Measurements from ENCODE around the gene ARID1B.

The ARID1B gene

DNA sequence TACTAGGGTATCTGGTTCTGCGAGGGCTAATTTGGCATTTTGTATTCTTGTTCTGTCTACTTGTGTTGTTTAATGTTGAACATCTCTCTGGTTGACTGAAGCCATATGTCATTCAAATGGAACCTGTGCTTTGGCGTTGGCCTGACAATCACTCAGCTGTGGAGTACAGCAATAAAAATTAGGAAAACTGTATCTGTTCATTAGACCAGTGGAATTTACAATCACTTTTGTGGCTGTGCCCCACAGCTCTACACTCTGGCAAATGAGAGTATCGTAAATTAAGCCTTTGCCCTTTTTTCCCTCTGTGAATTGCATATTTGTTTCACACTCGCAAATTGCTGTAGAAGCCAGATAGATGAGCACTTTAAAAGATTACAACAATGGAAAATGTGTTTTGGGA is 102.0 kb downstream of the ARID1B start:
- no peak for DNase-seq (ENCODE audit: low spot score)

DNA sequence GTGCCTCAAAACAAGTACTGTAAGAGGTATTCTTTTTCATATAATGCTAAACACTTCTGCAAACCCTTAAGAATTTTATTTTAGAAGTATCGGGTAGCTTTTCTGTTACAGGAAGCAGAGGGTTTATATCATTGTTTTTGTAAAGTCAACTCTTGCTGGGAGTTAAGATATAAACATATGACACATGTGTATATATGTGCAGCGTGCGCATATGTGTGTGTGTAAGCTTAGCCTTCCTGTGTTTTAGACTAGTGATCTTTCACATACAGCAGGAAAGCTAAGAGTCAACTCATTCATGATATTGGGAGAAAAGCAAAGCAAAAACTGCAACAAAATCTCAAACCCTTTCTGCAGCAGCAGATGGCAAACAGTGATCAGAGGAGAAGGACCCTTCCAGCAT is 102.4 kb downstream of the ARID1B start:
- no peak for DNase-seq (ENCODE audit: low spot score)

DNA sequence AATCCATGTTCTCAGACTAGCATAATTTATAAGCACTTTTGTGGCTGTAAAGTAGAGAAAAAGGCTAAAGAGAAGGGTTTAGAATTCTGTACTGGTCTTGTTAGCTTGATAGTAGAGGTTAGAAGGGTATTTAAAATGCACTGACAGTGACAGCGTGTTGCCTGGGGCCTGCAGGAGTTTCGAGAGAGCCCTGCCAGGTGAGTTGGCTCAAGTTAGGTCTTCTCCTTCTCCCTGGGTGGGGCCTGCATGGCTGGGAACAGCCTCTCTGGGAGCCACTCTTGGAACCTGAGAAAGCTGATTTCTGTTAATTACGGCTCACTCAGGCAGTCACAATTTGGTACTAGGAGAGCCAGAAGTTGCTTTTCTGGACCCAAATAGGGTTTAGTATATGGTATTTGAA is 103.7 kb downstream of the ARID1B start:
- DNase-seq (ENCODE audit: low spot score), result no peak

DNA sequence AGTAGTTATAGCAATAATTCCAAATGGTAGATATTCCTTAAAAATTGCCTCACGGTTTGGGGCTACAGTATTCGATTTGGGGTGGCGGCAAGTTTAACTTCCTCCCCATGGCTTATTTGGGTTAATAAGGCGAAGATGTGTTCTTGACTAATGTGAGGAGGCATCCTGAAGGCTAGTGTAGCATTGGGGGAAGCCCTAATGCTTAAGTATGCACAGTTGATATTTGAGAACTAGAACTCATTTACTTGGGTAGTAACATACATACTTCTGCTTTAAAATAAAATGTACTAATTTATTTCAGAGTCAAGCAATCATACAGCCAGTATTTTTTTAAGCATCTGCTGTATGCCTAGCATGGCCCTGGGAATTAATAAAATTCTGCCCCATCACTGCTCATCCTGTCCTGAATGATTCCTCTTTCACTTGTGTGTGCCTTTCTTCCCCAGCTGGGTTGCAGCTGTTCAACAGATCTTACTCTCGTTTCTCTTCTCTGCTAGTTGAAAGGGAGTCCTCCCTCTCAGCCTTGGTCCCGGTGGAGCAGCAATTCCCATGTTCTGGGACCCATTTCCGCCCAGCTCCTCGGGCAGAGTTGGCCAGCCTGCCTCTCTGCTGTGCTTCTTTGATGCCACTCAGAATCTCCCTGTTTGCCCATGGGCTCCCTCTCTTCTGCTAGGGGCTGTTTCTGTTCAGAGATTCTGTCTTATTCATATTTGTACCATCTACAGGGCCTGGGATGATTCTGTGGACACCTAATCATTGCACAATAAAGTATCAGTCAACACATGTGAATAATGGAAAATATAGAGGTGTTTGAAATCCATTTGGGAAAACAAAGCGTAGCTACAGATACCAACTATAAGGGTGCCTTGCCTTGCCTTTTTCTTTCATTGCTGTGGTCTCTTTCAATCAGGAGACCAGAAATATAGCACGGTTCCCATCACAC is 104.8 kb downstream of the ARID1B start:
- no peak for DNase-seq (ENCODE audit: low spot score)

DNA sequence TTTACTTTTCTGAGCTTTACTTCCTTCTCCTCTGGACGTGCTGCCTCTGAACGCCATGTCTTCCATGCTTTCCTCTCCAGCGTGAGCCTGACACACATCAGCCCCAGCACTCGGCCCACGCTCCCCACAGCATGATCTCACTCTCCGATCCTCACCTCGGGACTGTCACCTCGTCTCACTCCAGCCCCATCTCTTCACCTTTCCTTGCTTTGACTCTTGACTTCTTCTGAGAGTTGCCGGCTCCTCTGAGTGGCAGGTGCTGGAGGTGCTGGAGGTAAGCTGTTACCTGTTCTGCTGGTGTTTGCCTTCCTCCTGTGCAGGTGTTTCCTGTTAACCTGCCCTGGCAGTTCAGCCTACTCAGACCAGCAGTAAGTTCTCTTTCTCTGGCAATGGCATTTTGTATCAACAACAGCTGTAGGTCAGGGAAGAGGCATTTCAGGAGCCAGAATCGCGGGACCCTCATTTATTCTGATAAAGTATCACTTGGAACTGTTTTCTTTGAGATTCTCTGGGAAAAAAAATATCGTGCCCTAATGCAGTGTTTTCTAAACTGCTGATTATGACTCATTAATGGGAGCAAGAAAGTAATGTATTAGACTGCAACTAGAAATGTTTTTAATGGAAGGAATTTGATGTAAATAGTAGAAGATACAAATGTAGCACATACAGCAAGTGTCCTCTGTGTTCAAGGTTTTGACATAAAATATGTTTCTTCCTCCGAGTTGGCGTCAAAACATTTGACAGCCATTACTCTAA is 106.5 kb downstream of the ARID1B start:
- no peak for DNase-seq (ENCODE audit: low spot score)

DNA sequence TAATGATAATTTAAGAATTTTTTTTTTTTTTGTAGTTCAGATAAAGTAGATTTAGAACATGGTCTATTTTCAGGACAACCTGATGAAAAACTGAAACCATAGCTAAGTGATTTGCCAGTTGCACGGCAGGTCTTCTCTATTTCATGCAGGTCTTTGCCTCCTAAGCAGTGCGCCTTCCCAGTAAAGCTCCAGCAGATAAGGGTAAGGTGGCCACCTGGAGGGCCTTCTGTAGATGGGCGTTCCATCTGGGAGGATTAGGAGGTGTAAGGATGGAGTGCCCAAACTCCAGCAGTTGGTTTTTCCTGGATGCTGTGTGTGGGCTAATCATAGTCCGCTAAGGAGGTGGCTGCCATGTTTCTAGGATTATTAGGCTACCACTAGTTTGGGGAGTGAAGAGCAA is 107.1 kb downstream of the ARID1B start:
- DNase-seq (ENCODE audit: low spot score), result no peak

DNA sequence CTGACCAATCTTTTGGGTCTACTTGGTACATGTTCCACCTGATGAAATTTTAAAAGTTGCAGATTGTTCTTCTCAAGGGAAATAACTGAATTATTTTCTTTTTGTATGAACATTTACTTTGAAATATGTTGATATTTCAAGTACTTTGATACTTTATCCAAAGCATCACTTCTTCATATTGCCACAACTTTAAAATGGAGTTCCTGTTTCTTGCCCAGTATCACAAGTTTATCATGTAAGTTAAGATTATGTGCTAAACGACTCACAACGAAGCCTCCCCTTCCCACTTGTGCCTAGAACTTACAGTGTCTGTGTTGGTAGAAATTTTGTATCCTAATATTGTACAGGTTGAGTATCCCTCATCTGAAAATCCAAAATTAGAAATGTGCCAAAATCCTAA is 108.4 kb downstream of the ARID1B start:
- no peak for DNase-seq (ENCODE audit: low spot score)

DNA sequence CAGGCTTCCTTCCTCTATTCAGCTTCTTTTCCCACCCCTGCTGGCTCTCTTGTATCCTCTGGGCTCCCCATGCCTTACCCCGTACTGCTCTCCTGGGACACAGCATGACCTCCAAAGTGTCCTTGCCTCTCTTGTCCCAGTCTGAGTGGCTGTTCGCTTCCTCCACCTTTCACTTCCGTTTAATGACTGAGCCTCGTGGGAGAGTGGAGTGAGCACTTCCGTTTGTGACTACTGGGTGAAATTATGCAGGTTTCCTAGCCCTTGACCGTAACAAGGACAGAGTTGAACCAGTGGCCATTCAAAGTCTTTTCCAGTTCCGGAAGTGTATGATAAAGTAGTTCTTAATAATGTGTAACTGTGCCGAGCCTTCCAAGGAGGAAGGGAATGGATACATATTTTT is 109.2 kb downstream of the ARID1B start:
- no peak for DNase-seq (ENCODE audit: low spot score)

DNA sequence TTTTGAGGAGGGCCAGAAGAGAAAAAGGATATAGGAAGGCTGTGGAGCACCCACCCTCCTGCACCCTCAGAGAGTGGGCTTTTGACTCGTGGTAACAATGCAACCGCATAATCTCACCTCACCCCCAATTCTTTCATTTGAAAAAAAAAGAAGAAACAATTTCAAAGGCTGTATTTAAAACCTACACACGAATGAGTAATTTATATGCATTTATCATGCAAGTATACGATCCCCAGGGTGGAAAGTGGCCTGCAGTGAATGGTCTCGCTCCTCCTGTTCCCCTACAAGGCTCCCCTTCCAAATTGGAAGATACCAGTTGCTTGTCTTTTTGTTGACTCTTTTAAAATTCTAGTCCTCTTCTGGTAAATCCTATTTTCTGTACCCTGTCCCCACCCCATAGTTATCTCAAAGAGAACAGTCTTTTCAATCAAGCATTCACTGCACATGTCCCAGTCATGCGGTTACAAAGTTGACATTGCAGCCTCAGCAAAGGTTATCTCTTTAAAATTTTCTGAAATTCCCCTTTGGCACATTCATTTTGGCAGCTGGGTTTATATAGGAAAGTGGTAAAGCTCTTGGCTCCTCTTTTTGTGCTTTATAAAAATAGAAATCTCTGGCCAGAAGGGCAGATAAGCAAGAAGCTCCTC is 110.6 kb downstream of the ARID1B start:
- no peak for DNase-seq (ENCODE audit: low spot score)

DNA sequence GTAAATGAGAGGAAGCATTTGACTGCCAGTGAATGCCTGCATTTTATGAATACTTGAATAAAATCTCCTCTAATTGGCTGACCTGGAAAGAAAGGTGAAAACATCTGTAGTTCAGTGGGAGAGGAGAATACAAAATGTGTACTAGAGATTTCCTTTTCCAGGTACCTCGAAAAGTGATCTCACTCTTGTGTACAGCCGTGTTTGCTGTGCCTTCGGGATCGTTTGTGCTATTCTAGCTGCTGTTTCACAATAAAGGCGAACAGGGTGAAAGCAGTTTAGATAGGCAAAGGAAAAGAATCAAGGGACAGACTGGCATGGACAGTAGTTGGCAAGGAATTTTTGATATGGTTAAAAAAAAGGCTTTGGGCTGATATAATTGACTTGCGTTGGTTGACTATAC is 112.3 kb downstream of the ARID1B start:
- DNase-seq (ENCODE audit: low spot score), result no peak

DNA sequence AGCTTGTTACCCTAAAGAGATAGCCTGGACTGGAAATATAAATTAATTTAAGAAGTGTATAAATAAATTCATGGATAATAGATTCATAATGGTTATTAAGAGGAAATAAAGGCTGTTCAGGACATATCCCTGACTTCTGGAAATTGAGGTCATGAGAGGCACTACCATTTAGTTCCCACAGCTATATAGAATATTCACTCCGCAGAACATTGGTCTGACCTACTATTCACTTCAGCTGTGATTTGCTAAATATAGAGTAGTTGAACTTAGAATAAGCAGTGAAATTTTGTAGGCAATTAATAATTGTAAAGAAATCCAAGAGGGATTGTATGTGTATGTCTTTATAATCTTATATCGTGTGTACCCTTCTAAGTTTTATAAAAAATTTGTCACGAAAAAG is 112.8 kb downstream of the ARID1B start:
- DNase-seq (ENCODE audit: low spot score), result no peak

DNA sequence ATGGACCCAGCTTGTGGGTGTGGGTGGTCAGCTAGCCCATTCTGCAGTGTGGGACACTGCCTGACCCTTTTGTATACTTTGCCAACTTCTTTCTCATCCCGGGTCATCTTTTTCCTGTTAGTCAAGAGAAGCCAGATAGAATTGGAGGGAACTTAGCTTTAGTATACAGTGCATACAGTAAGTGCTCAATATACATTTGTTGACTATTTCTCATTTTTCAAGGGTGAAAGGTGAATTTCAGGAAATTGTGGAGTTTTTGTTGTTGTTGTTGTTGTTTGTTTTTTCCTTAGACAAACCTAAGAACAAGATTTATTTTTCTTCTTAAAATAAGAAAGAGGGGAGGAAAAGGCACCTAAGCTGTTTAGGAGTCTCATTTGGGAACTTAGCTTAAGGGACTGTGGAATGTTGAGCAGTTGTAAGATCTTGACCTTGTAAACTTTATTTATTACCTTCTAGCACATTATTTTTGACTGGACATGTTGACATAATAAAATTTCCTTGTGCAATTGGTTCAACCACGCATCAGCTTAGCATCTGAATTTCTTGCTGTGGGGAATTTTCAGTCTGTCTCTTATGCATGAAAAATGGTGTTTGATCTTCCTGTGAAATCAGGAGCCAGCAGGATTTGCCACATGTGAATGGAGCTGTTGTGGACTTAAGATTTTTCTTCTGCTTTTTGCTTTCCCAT is 113.6 kb downstream of the ARID1B start:
- DNase-seq (ENCODE audit: low spot score), result no peak

DNA sequence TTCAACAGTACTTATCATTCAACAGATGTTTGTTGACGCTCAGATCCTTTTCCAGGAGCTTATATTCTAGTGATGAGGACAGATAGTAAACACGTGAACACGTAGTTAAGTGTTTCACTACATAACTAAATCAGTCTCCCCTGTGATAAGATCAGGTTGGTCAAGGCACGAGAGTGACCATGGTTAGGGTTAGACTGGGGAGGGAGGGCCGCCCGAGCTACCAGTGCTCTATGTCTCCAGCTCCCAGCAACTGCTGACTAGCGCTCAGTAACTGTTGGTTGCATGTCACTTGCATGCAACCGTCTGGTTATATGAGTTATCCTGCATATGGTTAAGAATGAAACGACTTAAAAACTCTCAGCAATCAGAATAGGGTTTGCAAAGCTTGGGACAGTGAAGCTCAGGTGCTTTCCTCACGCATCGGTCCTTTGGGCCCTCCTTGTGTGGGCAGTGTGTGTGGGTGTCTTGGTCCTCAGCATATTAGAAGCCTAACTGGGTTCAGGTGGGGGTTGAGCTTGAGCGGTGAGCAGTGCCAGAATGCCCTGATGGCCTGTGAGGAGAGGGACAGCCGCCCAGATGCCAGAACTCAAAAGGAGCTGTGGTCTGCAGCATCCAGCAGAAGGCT is 120.8 kb downstream of the ARID1B start:
- no peak for DNase-seq (ENCODE audit: low spot score)

DNA sequence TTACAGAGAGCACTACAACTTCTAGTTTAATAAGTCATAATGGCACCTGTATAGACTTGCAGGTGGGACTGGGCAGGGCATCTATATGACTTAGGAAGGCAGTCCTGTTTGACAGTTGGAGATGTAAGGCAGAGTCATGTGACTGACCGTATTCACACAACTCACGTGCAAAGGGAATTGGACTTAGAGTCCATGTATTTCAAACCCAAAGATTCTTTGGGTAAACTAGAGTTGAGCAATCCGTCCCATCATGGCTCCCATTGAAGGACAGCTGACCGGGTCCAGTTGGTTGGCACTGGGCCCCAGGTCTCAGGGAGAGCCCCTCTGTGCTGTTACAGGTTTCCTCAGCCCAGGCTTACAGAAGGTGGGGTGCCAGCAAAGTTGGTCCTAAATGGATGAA is 121.9 kb downstream of the ARID1B start:
- DNase-seq (ENCODE audit: low spot score), result no peak

DNA sequence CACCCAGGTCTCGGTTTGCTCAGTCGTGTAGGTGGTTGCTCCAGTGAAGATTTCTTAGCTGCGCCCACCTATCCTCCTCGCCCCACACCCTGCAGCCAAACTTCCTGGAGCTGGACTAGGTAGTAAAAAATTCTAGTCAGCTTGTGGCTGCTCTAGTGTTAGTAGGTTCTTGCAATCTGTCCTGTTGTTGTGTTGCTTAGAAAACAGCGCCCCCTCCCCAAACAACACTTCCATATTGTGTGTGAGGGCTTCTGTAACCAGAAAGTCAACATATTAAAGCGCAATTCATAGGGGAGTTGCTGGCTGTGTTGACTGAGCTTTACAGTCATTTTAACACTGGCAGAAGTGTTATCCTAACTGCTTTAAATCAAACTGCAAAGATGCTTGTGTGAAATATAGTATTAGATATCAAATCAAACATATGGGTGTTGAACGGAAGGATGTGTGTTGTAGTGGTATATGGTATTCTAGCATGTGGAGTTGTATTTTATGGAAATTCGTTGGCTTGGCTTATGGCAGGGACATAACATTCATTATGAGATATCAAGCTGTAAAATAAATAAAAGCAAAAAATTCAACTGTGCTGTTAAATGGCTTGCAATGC is 122.5 kb downstream of the ARID1B start:
- no peak for DNase-seq (ENCODE audit: low spot score)

DNA sequence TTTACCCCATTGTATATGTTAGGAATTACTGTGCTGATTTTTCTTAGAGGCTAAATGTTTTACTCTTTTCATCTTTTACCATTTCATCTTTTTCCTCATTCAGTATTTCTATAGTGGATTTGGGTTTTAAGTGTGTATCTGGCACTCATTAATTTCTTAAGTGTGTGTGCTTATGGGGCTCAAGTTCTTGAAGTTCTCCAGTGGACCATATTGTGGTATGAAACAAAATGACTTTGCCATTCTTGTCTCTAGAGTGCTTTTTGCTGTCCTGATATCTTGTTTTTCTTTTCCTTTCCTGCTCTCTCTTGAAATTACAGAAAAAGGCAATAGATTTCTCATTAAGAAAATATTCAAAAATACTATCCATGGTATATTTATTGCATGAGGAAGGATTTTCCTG is 123.1 kb downstream of the ARID1B start:
- DNase-seq (ENCODE audit: low spot score), result no peak

DNA sequence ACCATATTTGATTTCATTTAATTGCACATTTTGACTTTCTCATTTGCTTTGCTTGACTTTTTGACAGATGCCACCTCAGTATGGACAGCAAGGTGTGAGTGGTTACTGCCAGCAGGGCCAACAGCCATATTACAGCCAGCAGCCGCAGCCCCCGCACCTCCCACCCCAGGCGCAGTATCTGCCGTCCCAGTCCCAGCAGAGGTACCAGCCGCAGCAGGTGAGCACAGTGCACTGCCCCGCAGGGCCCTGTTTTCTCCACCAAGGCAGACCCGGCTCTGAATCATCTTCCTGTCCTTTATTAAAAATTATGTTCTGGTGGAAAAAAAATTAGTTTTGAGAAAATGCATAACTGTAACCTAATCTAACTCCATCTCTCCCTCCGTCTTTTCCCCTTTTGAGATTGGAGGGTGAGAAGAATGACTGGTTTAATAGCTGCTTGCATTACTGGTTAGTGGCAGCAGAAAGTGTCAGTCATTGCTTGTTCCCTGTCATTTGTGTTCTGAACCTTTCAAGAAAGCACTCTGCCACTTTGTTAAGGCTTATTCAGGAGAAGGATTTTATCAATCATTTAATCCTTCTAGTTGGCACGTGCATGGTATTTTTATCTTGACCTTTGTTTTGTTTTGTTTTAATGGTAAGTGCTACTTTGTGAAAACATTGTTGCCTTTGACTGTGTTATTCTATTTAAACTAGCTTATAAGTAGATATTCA is 124.3 kb downstream of the ARID1B start:
- no peak for DNase-seq (ENCODE audit: low spot score)

DNA sequence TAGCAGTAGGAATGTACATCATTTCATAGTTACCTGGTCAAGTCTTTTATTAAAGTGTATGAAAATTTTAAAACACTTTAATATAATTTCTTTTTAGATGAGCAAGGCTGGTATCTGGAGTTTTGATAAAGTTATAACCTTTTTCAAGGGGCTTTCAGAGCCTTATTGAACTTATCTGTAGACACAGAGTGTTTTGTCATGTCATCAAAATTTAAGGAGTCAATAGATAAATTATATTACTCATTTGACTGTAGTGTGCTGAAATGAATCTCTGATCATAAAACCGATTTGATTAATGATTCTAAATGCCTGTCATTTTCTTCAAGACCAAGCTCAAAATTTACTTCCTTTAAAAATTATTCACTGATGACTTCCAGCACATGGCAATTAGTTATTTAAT is 125.6 kb downstream of the ARID1B start:
- DNase-seq (ENCODE audit: low spot score), result no peak

DNA sequence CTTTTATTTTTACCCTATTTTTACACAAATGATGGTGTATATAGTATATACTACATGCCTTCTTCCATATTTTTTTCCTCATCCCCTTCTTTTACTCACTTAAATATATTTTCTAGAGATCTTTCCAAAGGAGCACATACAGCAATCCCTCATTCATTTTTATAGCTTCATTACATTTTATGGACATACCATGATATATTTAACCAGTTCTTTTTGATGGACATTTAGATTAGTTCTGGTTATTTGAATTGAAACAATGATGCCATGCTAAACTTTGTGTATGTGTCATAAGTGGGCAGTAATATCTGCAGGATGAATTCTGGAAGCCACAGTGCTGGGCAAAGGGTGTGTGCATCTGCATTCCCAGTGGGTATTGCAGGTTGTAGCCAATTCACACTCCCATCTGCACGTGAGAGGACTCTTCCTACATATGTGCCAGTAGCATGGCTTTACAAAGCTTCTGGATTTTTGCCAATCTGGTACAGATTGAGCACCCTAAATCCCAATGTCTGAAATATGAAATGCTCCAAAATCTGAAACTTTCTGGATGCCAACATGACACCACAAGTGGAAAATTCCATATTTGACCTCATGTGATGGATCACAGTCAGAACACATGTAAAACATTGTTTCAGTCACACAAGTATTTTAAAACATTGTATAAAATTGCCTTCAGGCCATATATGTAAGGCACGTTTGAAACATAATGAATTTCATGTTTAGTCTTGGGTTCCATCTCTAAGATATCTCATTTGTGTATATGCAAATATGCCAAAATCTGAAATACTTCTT is 127.2 kb downstream of the ARID1B start:
- no peak for DNase-seq (ENCODE audit: low spot score)

DNA sequence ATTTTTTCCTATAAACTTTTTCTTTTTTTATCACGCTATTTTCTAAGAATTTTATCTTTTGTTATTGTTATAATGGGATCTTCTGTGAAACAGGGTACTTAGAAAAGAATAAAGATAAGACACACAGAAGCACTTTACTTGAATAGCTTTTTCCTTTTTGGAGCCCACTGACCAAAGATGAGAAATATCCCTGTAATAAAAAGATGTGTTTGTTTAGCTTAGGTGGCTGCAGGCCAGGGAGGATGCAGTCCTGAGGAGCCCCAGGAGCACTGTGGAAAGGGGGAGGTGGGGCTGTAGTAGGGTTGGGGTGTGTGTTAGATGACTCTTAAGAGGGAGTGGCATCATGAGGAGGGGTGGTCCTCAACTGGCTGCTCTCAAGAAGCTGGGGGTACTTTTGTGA is 128.6 kb downstream of the ARID1B start:
- DNase-seq (ENCODE audit: low spot score), result no peak
